GM12878 (cell line): ENCODE measurements around the gene GOSR2. TPM values are rescaled to one million over a fixed set of nuclear protein-coding genes. Genes with fewer than 3 reads are reported as not detected.

Source experiments
- IRF4 ChIP-seq: IDR thresholded peaks from 2 replicates; pipeline ENCODE4 v1.6.1; 2011; ENCODE audit warnings: low read depth, low read length
- KAT2A ChIP-seq: conservative IDR thresholded peaks from 2 replicates; pipeline ENCODE4 v1.6.1; 2011; ENCODE audit warnings: low read depth, low read length; ENCODE audit not compliant: control insufficient read depth
- RBBP5 ChIP-seq: fragments of 200-600 bp; sonication (generic); conservative IDR thresholded peaks from 2 replicates; pipeline ENCODE4 v1.6.1; 2016
- SUZ12 ChIP-seq: fragments of 200-600 bp; sonication (generic); IDR thresholded peaks from one replicate; pipeline ENCODE4 v1.6.1; 2018; ENCODE audit warnings: antibody characterized with exemption, mild to moderate bottlenecking; ENCODE audit not compliant: unreplicated experiment
- ZNF274 ChIP-seq: IDR thresholded peaks from one replicate; pipeline ENCODE4 v1.8.0; 2011; ENCODE audit not compliant: insufficient read length, insufficient read depth
- polyA plus RNA-seq, 11 experiments: library from polyadenylated mRNA; depleted of rRNA in 4 of 11; unstranded in 6 of 11; stranded (reverse) in 5 of 11; fragments of >200 nt; fragmentation: Nextera tagmentation in 4 of 11; fragmentation: Illumina TruSeq in 1 of 11; extraction: Ambion mirVana in 4 of 11; extraction: Trizol in 1 of 11; gene quantifications; 1 replicate in 1 of 11; 2 replicates in 10 of 11; pipeline versions ENCODE4 v1.2.1 to v1.2.3, GENCODE V29; 2011 to 2016; ENCODE audit warnings: inconsistent platforms in 2 of 11, missing spikeins in 2 of 11, low read depth in 1 of 11
- total RNA-seq, 4 experiments: library from RNA; depleted of rRNA in 3 of 4; stranded (reverse); fragments of >200 nt in 3 of 4; fragmentation: Illumina TruSeq in 1 of 4; extraction: Trizol in 1 of 4; gene quantifications; 2 replicates each; pipeline versions ENCODE4 v1.2.1 to v1.2.3, GENCODE V29; 2013 to 2021
- TF ChIP-seq, protein P1 (sequence below): IDR thresholded peaks from 2 replicates; pipeline ENCODE4 v1.6.1; 2012; ENCODE audit warnings: improper control_type of control experiment, low read depth, low read length; ENCODE audit not compliant: insufficient replicate concordance
- TF ChIP-seq, protein P2 (sequence below): IDR thresholded peaks from 2 replicates; pipeline ENCODE4 v1.6.1; 2012; ENCODE audit warnings: low read length, inconsistent platforms
- TF ChIP-seq, protein P3 (sequence below): fragments of 150-350 bp; IDR thresholded peaks from 2 replicates; pipeline ENCODE4 v1.6.1; 2014; ENCODE audit warnings: mild to moderate bottlenecking, low read depth, low read length
- TF ChIP-seq, protein P4 (sequence below): fragments of 450-650 bp; IDR thresholded peaks from 2 replicates; pipeline ENCODE4 v1.6.1; 2017; ENCODE audit warnings: mild to moderate bottlenecking, moderate library complexity
- TF ChIP-seq, protein P5 (sequence below): fragments of 450-650 bp; IDR thresholded peaks from 2 replicates; pipeline ENCODE4 v1.6.1; 2018; ENCODE audit warnings: borderline replicate concordance, mild to moderate bottlenecking; ENCODE audit not compliant: partially characterized antibody
- TF ChIP-seq, protein P6 (sequence below): fragments of 450-650 bp; formaldehyde crosslinking; IDR thresholded peaks from 2 replicates; pipeline ENCODE4 v1.5.0; 2022; ENCODE audit warnings: mild to moderate bottlenecking, missing genetic modification characterization

Gene GOSR2
- total and polyA plus RNA-seq, 10 of the 15 experiments (the other 5 are each of a cell fraction or from before 2014, with no cell fraction given): 30.1 to 64.5 (median 47.0) TPM

DNA sequence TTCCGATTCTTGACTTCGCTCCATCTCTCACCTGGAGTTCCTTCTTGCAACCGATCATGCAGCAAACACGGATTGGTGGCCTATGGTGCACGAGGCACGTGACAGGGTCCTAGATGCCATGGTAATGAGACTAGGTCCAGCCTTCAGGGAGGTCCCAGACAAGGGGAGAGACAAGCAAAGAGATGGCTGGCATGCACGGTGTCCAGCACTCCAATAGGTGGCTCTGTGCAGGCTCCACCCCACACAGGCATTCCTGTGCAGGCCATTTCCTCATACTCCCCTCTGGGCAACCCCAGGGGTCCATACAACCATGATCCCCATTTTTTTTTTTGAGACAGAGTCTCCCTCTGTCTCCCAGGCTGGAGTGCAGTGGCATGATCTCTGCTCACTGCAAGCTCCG is 40.3 kb upstream of the GOSR2 start (continued):
- TF ChIP-seq, protein P1, sequence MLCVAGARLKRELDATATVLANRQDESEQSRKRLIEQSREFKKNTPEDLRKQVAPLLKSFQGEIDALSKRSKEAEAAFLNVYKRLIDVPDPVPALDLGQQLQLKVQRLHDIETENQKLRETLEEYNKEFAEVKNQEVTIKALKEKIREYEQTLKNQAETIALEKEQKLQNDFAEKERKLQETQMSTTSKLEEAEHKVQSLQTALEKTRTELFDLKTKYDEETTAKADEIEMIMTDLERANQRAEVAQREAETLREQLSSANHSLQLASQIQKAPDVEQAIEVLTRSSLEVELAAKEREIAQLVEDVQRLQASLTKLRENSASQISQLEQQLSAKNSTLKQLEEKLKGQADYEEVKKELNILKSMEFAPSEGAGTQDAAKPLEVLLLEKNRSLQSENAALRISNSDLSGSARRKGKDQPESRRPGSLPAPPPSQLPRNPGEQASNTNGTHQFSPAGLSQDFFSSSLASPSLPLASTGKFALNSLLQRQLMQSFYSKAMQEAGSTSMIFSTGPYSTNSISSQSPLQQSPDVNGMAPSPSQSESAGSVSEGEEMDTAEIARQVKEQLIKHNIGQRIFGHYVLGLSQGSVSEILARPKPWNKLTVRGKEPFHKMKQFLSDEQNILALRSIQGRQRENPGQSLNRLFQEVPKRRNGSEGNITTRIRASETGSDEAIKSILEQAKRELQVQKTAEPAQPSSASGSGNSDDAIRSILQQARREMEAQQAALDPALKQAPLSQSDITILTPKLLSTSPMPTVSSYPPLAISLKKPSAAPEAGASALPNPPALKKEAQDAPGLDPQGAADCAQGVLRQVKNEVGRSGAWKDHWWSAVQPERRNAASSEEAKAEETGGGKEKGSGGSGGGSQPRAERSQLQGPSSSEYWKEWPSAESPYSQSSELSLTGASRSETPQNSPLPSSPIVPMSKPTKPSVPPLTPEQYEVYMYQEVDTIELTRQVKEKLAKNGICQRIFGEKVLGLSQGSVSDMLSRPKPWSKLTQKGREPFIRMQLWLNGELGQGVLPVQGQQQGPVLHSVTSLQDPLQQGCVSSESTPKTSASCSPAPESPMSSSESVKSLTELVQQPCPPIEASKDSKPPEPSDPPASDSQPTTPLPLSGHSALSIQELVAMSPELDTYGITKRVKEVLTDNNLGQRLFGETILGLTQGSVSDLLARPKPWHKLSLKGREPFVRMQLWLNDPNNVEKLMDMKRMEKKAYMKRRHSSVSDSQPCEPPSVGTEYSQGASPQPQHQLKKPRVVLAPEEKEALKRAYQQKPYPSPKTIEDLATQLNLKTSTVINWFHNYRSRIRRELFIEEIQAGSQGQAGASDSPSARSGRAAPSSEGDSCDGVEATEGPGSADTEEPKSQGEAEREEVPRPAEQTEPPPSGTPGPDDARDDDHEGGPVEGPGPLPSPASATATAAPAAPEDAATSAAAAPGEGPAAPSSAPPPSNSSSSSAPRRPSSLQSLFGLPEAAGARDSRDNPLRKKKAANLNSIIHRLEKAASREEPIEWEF: no peak
- TF ChIP-seq, protein P2, sequence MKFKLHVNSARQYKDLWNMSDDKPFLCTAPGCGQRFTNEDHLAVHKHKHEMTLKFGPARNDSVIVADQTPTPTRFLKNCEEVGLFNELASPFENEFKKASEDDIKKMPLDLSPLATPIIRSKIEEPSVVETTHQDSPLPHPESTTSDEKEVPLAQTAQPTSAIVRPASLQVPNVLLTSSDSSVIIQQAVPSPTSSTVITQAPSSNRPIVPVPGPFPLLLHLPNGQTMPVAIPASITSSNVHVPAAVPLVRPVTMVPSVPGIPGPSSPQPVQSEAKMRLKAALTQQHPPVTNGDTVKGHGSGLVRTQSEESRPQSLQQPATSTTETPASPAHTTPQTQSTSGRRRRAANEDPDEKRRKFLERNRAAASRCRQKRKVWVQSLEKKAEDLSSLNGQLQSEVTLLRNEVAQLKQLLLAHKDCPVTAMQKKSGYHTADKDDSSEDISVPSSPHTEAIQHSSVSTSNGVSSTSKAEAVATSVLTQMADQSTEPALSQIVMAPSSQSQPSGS: no peak
- TF ChIP-seq, protein P3, sequence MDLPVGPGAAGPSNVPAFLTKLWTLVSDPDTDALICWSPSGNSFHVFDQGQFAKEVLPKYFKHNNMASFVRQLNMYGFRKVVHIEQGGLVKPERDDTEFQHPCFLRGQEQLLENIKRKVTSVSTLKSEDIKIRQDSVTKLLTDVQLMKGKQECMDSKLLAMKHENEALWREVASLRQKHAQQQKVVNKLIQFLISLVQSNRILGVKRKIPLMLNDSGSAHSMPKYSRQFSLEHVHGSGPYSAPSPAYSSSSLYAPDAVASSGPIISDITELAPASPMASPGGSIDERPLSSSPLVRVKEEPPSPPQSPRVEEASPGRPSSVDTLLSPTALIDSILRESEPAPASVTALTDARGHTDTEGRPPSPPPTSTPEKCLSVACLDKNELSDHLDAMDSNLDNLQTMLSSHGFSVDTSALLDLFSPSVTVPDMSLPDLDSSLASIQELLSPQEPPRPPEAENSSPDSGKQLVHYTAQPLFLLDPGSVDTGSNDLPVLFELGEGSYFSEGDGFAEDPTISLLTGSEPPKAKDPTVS: no peak
- TF ChIP-seq IRF4: no peak
- no peak for TF ChIP-seq KAT2A
- TF ChIP-seq, protein P4, sequence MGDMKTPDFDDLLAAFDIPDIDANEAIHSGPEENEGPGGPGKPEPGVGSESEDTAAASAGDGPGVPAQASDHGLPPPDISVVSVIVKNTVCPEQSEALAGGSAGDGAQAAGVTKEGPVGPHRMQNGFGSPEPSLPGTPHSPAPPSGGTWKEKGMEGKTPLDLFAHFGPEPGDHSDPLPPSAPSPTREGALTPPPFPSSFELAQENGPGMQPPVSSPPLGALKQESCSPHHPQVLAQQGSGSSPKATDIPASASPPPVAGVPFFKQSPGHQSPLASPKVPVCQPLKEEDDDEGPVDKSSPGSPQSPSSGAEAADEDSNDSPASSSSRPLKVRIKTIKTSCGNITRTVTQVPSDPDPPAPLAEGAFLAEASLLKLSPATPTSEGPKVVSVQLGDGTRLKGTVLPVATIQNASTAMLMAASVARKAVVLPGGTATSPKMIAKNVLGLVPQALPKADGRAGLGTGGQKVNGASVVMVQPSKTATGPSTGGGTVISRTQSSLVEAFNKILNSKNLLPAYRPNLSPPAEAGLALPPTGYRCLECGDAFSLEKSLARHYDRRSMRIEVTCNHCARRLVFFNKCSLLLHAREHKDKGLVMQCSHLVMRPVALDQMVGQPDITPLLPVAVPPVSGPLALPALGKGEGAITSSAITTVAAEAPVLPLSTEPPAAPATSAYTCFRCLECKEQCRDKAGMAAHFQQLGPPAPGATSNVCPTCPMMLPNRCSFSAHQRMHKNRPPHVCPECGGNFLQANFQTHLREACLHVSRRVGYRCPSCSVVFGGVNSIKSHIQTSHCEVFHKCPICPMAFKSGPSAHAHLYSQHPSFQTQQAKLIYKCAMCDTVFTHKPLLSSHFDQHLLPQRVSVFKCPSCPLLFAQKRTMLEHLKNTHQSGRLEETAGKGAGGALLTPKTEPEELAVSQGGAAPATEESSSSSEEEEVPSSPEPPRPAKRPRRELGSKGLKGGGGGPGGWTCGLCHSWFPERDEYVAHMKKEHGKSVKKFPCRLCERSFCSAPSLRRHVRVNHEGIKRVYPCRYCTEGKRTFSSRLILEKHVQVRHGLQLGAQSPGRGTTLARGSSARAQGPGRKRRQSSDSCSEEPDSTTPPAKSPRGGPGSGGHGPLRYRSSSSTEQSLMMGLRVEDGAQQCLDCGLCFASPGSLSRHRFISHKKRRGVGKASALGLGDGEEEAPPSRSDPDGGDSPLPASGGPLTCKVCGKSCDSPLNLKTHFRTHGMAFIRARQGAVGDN: no peak
- no peak for TF ChIP-seq SUZ12
- TF ChIP-seq RBBP5: no peak
- TF ChIP-seq, protein P5, sequence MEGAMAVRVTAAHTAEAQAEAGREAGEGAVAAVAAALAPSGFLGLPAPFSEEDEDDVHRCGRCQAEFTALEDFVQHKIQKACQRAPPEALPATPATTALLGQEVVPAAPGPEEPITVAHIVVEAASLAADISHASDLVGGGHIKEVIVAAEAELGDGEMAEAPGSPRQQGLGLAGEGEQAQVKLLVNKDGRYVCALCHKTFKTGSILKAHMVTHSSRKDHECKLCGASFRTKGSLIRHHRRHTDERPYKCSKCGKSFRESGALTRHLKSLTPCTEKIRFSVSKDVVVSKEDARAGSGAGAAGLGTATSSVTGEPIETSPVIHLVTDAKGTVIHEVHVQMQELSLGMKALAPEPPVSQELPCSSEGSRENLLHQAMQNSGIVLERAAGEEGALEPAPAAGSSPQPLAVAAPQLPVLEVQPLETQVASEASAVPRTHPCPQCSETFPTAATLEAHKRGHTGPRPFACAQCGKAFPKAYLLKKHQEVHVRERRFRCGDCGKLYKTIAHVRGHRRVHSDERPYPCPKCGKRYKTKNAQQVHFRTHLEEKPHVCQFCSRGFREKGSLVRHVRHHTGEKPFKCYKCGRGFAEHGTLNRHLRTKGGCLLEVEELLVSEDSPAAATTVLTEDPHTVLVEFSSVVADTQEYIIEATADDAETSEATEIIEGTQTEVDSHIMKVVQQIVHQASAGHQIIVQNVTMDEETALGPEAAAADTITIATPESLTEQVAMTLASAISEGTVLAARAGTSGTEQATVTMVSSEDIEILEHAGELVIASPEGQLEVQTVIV: no peak
- no peak for TF ChIP-seq ZNF274
- TF ChIP-seq, protein P6, sequence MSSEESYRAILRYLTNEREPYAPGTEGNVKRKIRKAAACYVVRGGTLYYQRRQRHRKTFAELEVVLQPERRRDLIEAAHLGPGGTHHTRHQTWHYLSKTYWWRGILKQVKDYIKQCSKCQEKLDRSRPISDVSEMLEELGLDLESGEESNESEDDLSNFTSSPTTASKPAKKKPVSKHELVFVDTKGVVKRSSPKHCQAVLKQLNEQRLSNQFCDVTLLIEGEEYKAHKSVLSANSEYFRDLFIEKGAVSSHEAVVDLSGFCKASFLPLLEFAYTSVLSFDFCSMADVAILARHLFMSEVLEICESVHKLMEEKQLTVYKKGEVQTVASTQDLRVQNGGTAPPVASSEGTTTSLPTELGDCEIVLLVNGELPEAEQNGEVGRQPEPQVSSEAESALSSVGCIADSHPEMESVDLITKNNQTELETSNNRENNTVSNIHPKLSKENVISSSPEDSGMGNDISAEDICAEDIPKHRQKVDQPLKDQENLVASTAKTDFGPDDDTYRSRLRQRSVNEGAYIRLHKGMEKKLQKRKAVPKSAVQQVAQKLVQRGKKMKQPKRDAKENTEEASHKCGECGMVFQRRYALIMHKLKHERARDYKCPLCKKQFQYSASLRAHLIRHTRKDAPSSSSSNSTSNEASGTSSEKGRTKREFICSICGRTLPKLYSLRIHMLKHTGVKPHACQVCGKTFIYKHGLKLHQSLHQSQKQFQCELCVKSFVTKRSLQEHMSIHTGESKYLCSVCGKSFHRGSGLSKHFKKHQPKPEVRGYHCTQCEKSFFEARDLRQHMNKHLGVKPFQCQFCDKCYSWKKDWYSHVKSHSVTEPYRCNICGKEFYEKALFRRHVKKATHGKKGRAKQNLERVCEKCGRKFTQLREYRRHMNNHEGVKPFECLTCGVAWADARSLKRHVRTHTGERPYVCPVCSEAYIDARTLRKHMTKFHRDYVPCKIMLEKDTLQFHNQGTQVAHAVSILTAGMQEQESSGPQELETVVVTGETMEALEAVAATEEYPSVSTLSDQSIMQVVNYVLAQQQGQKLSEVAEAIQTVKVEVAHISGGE (CRISPR knock-in tag): no peak
